ENCODE results near the gene ANO1. TPM values are rescaled to one million over a fixed set of nuclear protein-coding genes. Genes with fewer than 3 reads are reported as not detected.

Gene ANO1
- total RNA-seq, 1 experiment from 2014 or later: 41.7 TPM

DNA sequence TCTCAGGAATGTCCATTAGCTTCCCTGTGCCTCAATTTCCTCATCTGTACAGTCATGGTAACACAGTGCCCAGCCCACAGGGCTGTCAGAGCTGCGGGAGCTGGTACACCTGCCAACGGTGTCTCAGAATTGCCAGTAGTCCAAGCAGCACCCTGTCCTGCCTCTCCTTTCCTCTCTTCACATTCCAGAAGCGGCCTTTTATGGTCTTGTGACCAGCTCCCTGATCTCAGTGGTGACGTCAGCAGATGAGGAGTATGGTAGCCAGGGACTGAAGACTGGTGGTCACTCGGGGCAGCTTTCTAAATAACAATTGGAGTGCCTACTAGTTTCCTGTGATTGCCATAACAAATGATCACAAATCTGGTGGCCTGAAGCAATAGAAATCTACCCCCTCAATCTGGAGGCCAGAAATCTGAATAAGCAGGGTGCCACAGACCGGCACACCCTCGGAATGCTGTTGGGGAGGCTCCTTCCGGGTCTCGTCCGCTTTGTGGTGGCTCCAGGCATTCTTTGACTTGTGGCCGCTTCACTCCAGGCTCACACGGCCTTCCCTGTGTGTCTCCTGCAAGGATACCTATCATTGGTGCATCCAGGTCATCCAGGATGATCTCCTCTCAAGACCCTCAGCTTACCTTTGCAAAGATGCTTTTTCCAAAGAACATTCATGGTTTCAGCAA, 127.1 kb downstream of the ANO1 start:
- no peaks in the 10 kb centered on the region for H3K27me3 ChIP-seq (ENCODE audit: insufficient read depth, low read length)
- TF ChIP-seq POLR2AphosphoS5 (IDR thresholded peaks at IDR 0.05; ENCODE audit: low read depth, low read length) (peak; percentile 22; the same call in 1 of the 2 replicates), CBX3 (IDR thresholded peaks at IDR 0.05; ENCODE audit: low read depth) (no peak), POLR2A (IDR thresholded peaks at IDR 0.05; ENCODE audit: borderline replicate concordance, extremely low read depth, insufficient read depth, insufficient read length) (peak; percentile 15), ELF1 (IDR thresholded peaks at IDR 0.05; ENCODE audit: borderline replicate concordance, low read depth) (no peak)
- no peak for DNase-seq (ENCODE audit: low read depth, low spot score)
- intact Hi-C loops (cut with micrococcal nuclease): no loop called here
- CTCF ChIA-PET: no interaction called here
- H3K9me3 ChIP-seq (ENCODE audit: control insufficient read depth in 1 of 2, insufficient read depth in 1 of 2, low read depth in 1 of 2, low read length in 2 of 2): no peaks in the 10 kb centered on the region
- RAD21 ChIA-PET (ENCODE audit: low non-redundant PET in 1 of 2, low total read pairs in 2 of 2, uncharacterized antibody in 2 of 2, unreplicated experiment in 2 of 2): no interaction called here
- H3K9me2 ChIP-seq (ENCODE audit: insufficient read depth): no peaks in the 10 kb centered on the region
- no peak overlapping the region for H3K4me3 ChIP-seq (replicated peaks in 1 of 2; ENCODE audit: low read depth in 1 of 2, low read length in 2 of 2)
- no peak overlapping the region for H3K27ac ChIP-seq (ENCODE audit: low read depth, low read length)
- H4K20me1 ChIP-seq (ENCODE audit: insufficient read depth): no peaks in the 10 kb centered on the region; the same call in 1 of the 2 replicates
- peaks cover 20 to 26% of the 10 kb centered on the region in 2 experiments; a peak in 2 of 4 replicates for H3K36me3 ChIP-seq (ENCODE audit: control insufficient read depth in 1 of 2, insufficient read depth in 2 of 2, low read length in 2 of 2)
- peaks cover 7 to 30% of the 10 kb centered on the region in 2 experiments; a peak in 3 of 4 replicates for H3K4me1 ChIP-seq (ENCODE audit: control insufficient read depth in 1 of 2, insufficient read depth in 2 of 2, low read length in 2 of 2)
- peak overlapping the region; percentile 80 for H3K4me2 ChIP-seq (ENCODE audit: low read length)
- no peak overlapping the region for H2AFZ ChIP-seq (ENCODE audit: low read depth, low read length, poor library complexity, severe bottlenecking)
- H3K9ac ChIP-seq (ENCODE audit: low read length): no peak overlapping the region
- H3K79me2 ChIP-seq (ENCODE audit: insufficient read depth, low read length): peaks cover 45% of the 10 kb centered on the region
- ATAC-seq: no peak
- POLR2A ChIA-PET: no interaction called here
- BruUV-seq (replicated peaks): no TSS peak

DNA sequence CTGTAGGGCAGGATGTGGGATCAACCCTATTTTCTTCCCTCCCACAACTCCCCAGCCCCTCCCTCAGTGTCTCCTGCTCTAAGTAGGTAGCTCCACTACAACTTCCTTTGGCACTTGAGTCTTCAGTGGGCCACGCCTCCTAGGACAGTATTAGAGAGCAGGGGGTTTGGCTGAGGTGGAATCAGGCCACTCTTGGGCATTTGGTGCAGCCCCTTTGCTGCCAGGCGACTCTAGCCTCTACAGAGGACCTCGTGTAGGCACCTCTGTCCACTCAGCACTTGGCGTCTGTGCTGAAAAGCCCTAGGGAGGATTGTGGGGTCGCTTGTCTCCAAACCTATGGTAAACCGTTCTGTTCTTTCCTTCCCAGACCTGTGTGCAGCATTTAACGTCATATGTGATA, 127.6 kb downstream of the ANO1 start:
- Histone ChIP-seq H3K79me2 (ENCODE audit: insufficient read depth, low read length) (peaks cover 45% of the 10 kb centered on the region), H3K36me3 (ENCODE audit: control insufficient read depth in 1 of 2, insufficient read depth in 2 of 2, low read length in 2 of 2) (peaks cover 20 to 26% of the 10 kb centered on the region in 2 experiments; a peak in 2 of 4 replicates), H2AFZ (ENCODE audit: low read depth, low read length, poor library complexity, severe bottlenecking) (no peak overlapping the region), H3K4me1 (ENCODE audit: control insufficient read depth in 1 of 2, insufficient read depth in 2 of 2, low read length in 2 of 2) (peaks cover 7 to 26% of the 10 kb centered on the region in 2 experiments; a peak in 3 of 4 replicates), H4K20me1 (ENCODE audit: insufficient read depth) (no peaks in the 10 kb centered on the region; the same call in 1 of the 2 replicates), H3K4me3 (replicated peaks in 1 of 2; ENCODE audit: low read depth in 1 of 2, low read length in 2 of 2) (no peak overlapping the region), H3K27ac (ENCODE audit: low read depth, low read length) (no peak overlapping the region), H3K9ac (ENCODE audit: low read length) (no peak overlapping the region), H3K4me2 (ENCODE audit: low read length) (no peak overlapping the region), H3K27me3 (ENCODE audit: insufficient read depth, low read length) (no peaks in the 10 kb centered on the region), H3K9me2 (ENCODE audit: insufficient read depth) (no peaks in the 10 kb centered on the region), H3K9me3 (ENCODE audit: control insufficient read depth in 1 of 2, insufficient read depth in 1 of 2, low read depth in 1 of 2, low read length in 2 of 2) (no peaks in the 10 kb centered on the region)
- POLR2A ChIA-PET: no interaction called here
- no TSS peak for BruUV-seq (replicated peaks)
- CTCF ChIA-PET: no interaction called here
- RAD21 ChIA-PET (ENCODE audit: low non-redundant PET in 1 of 2, low total read pairs in 2 of 2, uncharacterized antibody in 2 of 2, unreplicated experiment in 2 of 2): interaction anchor here in 1 of 2 experiments (0.6 kb wide), 1 partner anchor 288 kb away, joined by 3 read pairs; no protein-coding TSS in a partner anchor
- DNase-seq (ENCODE audit: low read depth, low spot score) (no peak), ATAC-seq (no peak)
- intact Hi-C loops (cut with micrococcal nuclease): no loop called here
- TF ChIP-seq SP1 (IDR thresholded peaks at IDR 0.05; ENCODE audit: low read depth) (no peak), POLR2AphosphoS5 (IDR thresholded peaks at IDR 0.05; ENCODE audit: low read depth, low read length) (no peak), CBX3 (IDR thresholded peaks at IDR 0.05; ENCODE audit: low read depth) (no peak), CEBPB (IDR thresholded peaks at IDR 0.05; ENCODE audit: low read depth) (no peak), ZFX (IDR thresholded peaks at IDR 0.05) (no peak), EZH2phosphoT487 (IDR thresholded peaks at IDR 0.05; ENCODE audit: borderline replicate concordance) (no peak), SRF (IDR thresholded peaks at IDR 0.05; ENCODE audit: low read depth) (no peak), ELF1 (IDR thresholded peaks at IDR 0.05; ENCODE audit: borderline replicate concordance, low read depth) (no peak), TCF7L2 (IDR thresholded peaks at IDR 0.05; ENCODE audit: borderline replicate concordance, extremely low read depth, insufficient read depth, insufficient read length) (no peak), YY1 (IDR thresholded peaks at IDR 0.05; ENCODE audit: extremely low read depth, insufficient replicate concordance, low read depth, low read length) (no peak), FOSL1 (IDR thresholded peaks at IDR 0.05; ENCODE audit: low read depth) (no peak), ZNF274 (IDR thresholded peaks at IDR 0.05; ENCODE audit: low read depth, low read length) (no peak)
- TF ChIP-seq, protein P1, sequence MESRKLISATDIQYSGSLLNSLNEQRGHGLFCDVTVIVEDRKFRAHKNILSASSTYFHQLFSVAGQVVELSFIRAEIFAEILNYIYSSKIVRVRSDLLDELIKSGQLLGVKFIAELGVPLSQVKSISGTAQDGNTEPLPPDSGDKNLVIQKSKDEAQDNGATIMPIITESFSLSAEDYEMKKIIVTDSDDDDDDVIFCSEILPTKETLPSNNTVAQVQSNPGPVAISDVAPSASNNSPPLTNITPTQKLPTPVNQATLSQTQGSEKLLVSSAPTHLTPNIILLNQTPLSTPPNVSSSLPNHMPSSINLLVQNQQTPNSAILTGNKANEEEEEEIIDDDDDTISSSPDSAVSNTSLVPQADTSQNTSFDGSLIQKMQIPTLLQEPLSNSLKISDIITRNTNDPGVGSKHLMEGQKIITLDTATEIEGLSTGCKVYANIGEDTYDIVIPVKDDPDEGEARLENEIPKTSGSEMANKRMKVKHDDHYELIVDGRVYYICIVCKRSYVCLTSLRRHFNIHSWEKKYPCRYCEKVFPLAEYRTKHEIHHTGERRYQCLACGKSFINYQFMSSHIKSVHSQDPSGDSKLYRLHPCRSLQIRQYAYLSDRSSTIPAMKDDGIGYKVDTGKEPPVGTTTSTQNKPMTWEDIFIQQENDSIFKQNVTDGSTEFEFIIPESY (IDR thresholded peaks at IDR 0.05; ENCODE audit: extremely low read depth, insufficient replicate concordance, low read length): no peak
- TF ChIP-seq, protein P2, sequence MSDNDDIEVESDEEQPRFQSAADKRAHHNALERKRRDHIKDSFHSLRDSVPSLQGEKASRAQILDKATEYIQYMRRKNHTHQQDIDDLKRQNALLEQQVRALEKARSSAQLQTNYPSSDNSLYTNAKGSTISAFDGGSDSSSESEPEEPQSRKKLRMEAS (IDR thresholded peaks at IDR 0.05): no peak
- TF ChIP-seq, protein P3, sequence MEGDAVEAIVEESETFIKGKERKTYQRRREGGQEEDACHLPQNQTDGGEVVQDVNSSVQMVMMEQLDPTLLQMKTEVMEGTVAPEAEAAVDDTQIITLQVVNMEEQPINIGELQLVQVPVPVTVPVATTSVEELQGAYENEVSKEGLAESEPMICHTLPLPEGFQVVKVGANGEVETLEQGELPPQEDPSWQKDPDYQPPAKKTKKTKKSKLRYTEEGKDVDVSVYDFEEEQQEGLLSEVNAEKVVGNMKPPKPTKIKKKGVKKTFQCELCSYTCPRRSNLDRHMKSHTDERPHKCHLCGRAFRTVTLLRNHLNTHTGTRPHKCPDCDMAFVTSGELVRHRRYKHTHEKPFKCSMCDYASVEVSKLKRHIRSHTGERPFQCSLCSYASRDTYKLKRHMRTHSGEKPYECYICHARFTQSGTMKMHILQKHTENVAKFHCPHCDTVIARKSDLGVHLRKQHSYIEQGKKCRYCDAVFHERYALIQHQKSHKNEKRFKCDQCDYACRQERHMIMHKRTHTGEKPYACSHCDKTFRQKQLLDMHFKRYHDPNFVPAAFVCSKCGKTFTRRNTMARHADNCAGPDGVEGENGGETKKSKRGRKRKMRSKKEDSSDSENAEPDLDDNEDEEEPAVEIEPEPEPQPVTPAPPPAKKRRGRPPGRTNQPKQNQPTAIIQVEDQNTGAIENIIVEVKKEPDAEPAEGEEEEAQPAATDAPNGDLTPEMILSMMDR (IDR thresholded peaks at IDR 0.05 in 2 of 3, conservative IDR thresholded peaks at IDR 0.05 in 1 of 3; ENCODE audit: borderline replicate concordance in 1 of 3, insufficient read depth in 1 of 3, low read depth in 2 of 3, low read length in 2 of 3): no peak

Data from HCT116 (cell line).